ENCODE measurements around the gene UBE2Z.
A peak's percentile ranks its signal among the peaks of the same experiment; 100 is the strongest.

Gene UBE2Z

DNA sequence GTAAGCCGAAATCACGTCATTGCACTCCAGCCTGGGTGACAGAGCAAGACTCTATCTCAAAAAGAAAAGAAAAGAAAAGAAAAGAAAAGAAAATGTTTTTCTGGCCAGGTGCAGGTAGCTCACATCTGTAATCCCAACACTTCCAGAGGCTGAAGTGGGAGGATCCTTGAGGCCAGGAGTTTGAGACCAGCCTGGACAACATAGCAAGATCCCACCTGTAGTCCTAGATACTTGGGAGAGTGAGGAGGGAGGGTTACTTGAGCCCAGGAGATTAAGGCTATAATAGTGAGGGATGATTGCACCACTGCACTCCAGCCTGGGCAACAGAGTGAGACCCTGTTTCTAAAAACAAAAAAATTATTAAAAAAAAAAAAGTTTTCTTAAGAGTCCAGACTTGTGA is 18.1 kb upstream of the UBE2Z start:
- TF ChIP-seq ZNF274 (IDR thresholded peaks at IDR 0.05; ENCODE audit: low read depth, low read length) = no peak
- H3K4me3 ChIP-seq (ENCODE audit: low read length) = no peak overlapping the region

DNA sequence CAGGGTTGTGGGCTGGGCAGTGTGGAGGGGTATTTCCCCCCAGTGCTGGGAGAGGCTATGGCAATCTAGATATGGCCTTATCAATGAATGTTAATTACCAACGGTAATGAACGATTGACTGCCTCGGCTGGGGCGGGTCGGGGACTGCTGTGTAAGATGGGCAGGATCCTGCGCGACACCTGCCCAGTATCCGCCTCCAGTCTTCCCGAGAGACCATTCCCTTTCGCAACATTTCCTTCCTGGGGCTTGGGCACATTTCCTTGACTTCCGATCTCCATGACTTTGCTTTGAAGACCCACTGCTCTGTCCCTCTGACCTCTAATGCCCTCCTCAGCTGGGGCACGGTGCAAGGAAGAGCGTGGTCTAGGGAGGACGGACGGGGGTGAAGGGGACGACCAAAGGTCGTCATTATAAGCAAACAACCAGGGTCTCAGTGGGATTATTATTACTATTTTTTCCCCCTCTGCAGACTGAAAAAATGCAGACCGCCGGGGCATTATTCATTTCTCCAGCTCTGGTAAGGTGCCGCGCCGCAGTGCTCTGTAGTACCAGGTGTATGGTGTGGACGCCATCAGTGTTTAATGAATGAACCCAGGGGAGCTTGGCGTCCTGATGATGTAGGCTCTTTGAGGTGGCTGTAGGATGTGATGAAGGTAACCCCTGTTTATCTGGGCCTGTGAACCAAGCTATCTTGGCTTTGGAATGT is 15.1 kb upstream of the UBE2Z start:
- peak overlapping the region; percentile 89 for H3K4me3 ChIP-seq (ENCODE audit: low read length)
- TF ChIP-seq ZNF274 (IDR thresholded peaks at IDR 0.05; ENCODE audit: low read depth, low read length) = no peak

DNA sequence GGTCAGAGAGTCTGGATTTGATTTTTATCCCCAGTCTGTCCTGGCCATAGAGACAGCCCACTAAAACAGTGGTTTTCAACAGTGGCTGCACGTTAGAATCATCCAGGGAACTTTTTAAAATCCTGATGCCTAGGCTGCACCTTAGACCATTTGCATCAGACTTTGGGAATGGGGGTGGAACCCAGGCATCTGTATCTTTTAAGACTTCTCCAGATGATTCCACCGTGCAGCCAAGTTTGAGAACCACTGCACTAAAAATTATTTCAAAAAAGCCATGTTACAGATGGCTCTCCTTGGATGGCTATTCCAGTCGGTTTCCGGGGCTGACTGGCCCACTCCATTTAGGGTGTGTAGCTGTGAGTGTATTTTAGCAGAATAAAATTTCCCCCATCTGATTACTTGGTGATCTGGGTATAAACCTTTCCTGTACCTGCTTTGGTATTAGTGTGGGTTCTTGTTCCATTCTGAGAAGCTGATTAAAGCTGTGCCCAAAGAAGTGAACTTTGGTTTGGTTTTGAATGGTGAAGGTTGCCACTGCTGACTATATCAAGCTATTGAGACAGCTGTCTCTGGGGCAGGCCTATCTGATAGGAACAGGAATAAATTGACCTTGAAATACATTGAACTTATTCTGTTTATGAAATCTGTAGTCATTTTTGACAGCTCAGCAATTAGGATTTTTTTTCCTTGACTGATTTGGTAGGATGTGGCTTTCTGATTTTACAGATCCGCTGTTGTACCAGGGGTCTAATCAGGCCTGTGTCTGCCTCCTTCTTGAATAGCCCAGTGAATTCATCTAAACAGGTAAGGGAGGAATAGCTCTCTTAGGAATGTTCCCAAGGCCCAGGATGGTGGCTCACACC is 14.3 kb upstream of the UBE2Z start:
- H3K4me3 ChIP-seq (ENCODE audit: low read length) = peak overlapping the region; percentile 89
- no peak for TF ChIP-seq ZNF274 (IDR thresholded peaks at IDR 0.05; ENCODE audit: low read depth, low read length)

DNA sequence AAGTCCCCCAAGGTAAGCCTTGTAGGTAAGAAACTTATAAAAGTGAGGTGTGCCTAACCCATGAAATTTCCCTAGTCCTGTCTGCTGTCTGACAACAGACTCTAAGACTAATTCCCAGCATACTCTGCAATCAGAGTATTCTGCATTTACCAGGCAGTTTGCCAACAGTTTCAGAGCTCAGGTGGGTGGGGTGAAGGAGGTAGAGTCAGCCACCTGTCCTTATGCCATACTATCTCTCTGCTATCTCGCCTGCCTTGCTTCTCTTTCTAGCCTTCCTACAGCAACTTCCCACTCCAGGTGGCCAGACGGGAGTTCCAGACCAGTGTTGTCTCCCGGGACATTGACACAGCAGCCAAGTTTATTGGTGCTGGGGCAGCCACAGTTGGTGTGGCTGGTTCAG is 13.3 kb upstream of the UBE2Z start:
- no peak for TF ChIP-seq ZNF274 (IDR thresholded peaks at IDR 0.05; ENCODE audit: low read depth, low read length)
- H3K4me3 ChIP-seq (ENCODE audit: low read length) = no peak overlapping the region

DNA sequence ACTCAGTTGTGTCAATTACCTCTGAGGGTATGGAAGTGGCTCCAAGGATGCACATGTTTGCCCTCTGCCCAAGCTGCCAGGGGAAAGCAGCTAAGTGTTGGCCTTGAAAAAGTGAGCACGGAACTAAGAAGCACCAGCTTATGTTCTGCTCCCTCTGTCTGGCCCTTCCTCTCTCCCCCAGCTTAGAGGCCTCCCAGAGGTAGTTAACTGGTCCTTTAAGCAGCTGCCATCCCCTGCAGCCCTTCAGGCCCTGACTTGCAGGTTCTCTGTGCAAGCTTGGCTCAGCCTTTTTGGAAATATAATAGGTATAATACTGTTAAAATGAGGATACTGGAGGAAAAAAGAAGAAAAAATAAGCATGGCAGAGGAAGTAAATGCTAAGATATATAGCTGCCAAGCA is 7.0 kb upstream of the UBE2Z start:
- no peak overlapping the region for H3K4me3 ChIP-seq (ENCODE audit: low read length)
- no peak for TF ChIP-seq ZNF274 (IDR thresholded peaks at IDR 0.05; ENCODE audit: low read depth, low read length)

DNA sequence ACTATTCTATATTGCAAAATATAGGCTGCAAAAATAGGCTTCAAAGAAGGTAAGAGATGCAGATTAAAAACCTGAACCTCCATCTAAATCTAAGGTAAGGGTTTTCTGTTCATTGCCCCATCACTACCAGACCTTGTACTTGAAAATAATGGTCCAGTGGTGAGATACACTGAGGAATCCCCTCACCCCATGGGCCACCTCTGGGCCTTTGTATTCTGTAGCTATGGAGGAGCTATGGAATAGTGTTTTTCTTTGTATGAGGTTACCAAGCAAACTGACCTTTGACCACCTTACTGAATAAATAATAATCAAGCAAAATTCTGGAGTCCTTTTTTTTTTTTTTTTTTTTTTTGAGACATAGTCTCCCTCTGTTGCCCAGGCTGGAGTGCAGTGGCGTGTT is 4.8 kb upstream of the UBE2Z start:
- no peak for TF ChIP-seq ZNF274 (IDR thresholded peaks at IDR 0.05; ENCODE audit: low read depth, low read length)
- no peak overlapping the region for H3K4me3 ChIP-seq (ENCODE audit: low read length)

DNA sequence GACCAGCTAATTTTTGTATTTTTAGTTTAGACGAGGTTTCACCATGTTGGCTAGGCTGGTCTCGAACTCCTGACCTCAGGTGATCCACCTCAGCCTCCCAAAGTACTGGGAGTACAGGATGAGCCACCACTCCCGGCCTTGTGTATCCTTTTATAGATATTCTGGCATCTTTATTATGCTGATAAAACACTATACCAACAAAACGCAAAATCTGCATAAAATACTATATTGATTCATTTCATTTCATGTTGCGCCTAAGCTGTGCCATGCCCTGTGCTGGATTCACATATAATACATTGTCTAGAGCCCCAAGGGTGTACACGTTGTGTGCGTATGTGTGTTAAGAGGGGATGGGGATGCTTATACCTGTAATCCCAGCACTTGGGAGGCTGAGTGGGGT is 3.8 kb upstream of the UBE2Z start:
- no peak for TF ChIP-seq ZNF274 (IDR thresholded peaks at IDR 0.05; ENCODE audit: low read depth, low read length)
- no peak overlapping the region for H3K4me3 ChIP-seq (ENCODE audit: low read length)

DNA sequence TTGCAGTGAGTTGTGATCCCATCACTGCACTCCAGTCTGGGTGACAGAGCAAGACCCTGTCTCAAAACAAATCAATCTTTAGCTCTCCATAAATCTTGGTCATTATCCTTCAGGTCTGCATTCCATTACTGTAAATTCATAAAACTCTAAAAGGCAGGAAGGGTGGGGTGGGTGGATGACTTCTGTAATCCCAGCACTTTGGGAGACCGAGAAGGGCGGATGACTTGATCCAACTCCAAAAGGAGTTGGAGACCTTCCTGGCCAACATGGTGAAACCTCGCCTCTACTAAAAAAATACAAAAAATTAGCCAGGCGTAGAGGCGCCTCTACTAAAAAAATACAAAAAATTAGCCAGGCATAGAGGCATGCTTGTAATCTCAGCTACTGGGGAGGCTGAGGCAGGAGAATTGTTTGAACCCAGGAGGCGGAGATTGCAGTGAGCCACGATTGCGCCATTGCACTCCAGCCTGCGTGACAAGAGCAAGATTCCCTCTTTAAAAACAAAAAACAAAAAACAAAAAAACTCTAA is 2.2 kb upstream of the UBE2Z start:
- H3K4me3 ChIP-seq (ENCODE audit: low read length) = no peak overlapping the region
- TF ChIP-seq ZNF274 (IDR thresholded peaks at IDR 0.05; ENCODE audit: low read depth, low read length) = no peak

DNA sequence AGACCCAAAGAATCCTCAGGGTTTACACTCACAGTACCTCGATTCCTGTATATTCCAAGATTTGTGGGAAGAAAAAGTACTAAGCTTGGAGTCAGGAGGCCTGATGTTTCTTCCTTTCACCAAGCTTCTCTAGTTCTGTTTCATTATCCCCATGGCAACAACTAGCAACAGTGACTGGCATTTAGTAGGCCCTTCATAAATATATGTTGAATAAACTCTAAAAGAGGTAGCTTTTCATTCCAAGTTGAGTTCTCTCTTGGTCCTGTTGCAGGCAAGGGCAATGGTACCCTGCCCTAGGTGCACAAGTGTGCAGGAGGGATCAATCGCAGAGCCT is 527 bp upstream of the UBE2Z start:
- TF ChIP-seq ZNF274 (IDR thresholded peaks at IDR 0.05; ENCODE audit: low read depth, low read length) = no peak
- peak overlapping the region; percentile 91 for H3K4me3 ChIP-seq (ENCODE audit: low read length)

DNA sequence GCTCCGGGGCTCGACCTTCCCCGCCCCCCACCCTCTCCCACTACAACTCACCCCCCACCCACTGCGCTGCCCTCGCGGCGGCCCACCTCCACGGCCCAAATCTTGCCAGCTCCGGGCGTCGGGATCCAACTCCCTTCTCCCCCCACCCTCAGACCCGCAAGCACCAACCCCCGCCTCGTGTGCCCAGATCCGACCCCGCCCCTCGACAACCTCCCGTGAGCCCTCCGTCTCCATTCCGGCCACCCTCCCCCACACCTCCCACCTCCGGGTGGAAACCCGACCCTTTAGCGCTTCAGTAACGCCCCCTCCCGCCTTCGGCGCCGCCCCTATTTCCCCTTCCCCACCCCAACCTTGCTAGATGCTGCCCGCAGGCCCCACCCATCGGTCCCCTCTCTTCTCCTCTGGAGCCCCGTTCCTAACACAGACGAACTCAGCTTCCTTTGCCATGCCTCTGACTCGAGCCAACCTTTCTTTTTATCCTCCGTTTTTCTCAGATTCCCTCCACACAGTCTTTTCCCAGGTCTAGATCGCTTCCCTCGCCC is 717 bp downstream of the UBE2Z start:
- TF ChIP-seq ZNF274 (IDR thresholded peaks at IDR 0.05; ENCODE audit: low read depth, low read length) = no peak
- peak overlapping the region; percentile 91 for H3K4me3 ChIP-seq (ENCODE audit: low read length)

DNA sequence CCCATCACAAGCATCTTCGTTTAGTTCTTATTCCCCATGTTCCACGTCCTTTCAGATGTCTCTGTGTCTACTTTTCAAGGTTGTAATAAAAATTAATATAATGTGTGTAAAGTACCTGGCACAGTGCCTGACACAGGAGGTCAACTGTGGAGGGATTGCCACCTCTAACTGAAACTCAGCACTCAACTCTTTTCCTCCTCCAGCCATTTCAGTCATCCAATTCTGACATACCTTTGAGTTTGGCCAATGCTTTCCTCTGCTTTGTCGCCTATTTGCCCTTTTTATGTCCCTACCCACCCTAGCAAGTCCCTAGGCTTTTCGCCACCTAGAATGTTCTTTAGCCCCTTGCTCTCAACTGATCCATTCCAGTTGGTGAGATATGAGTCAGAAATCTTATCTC is 1.6 kb downstream of the UBE2Z start:
- TF ChIP-seq ZNF274 (IDR thresholded peaks at IDR 0.05; ENCODE audit: low read depth, low read length) = no peak
- H3K4me3 ChIP-seq (ENCODE audit: low read length) = peak overlapping the region; percentile 91

DNA sequence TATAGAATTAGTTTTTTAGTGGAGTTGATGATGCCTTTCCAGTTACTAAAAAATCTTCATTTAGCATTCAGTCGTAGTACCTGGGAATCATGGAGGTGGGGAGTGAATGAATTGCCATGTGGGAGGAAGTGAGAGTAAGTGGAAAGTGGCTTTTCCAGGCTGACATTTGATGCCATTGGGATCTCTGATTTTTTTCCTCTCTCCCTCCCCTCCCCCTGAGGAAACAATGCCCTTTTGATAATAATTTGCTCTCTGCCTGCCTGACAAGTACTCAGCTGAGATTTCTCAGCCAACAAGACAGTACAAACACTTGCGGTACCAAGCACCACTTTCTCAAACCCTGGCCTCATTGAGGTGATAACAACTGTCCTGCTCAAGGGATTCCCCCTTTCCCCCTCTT is 2.2 kb downstream of the UBE2Z start:
- TF ChIP-seq ZNF274 (IDR thresholded peaks at IDR 0.05; ENCODE audit: low read depth, low read length) = no peak
- H3K4me3 ChIP-seq (ENCODE audit: low read length) = peak overlapping the region; percentile 91

DNA sequence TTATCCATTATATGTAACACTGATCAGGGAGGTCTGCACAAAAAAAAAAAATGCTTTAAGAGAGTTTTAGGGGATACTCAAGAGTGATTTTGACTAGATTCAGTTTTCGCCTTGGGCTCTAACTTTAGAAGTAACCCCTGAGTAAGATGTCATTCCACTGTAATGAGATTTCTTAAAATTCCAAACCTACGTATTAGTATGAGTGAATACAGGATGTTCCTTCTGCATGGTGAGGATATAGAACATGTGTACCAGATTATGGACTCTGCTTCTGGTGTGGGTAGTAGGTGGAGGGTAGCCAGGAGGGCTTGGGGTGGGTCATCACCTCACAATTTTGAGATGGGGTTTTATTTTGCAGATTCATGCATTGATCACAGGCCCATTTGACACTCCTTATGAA is 4.3 kb downstream of the UBE2Z start:
- TF ChIP-seq ZNF274 (IDR thresholded peaks at IDR 0.05; ENCODE audit: low read depth, low read length) = no peak

DNA sequence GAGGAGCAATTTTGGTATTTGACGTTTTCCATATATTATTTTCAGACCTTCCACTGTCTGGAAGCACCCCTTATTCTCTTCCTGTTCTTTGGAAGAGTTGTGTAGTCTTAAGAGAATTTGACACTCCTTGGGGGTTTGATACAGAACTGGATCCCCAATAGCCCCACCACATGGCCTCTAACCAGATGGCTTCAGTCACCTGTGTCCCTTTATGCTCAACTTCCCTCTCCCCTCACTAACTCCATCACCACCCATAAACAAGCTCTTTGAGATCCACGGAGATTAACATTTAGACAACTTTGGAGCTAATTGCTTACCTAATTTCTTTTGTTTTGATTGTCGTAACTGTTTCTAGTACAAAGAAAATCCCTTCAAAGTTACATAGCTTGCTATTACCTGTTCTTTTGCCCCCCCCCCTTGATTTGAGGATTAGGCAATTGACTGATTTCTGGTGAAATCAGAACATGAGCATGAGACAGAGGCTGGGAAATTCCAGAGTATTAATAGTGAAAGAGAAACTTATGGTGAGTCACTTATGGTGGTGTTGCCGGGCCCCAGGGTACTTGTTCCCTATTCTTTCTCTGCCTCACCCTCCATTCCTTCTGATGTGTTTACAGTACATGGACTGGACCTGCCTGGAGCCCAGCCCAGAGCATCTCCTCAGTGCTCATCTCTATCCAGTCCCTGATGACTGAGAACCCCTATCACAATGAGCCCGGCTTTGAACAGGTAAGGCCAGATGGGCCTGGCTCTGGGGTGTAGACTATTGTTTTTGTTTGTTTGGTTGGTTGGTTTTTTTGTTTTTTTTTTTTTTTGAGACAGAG is 7.5 kb downstream of the UBE2Z start:
- no peak for TF ChIP-seq ZNF274 (IDR thresholded peaks at IDR 0.05; ENCODE audit: low read depth, low read length)
- H3K4me3 ChIP-seq (ENCODE audit: low read length) = peak overlapping the region; percentile 34; the same call in 1 of the 2 replicates

More for the DNA sequence above, 4.3 kb downstream of the UBE2Z start:
- H3K4me3 ChIP-seq (ENCODE audit: low read length) = no peak overlapping the region
